ENCODE data around the gene IGFBP7.
A peak's percentile ranks its signal among the peaks of the same experiment; 100 is the strongest.
"Not testable (repeated sequence)": the region's sequence is repeated elsewhere in the genome, so short reads cannot be mapped to it uniquely, and the experiment has no call there.

The IGFBP7 gene

DNA sequence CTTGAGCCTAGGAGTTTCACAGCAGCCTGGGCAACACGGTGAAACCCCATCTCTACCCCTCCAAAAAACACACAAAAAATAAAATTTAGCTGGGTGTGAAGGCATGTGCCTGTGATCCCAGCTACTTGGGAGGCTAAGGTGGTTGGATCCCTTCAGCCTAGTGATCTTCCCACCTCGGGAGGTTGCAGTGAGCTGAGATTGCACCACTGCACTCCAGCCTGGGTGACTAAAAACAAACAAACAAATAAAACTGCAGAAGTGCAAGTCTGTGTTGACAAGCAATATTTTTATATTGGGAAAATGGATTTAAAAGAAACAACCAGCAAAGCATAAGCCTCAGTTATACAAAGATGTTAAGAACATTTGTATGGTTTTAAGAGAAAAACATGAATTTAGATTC, 46.1 kb downstream of the IGFBP7 start:
- ChIA-PET POLR2A (ENCODE audit: low non-redundant PET) (no interaction called here), CTCF (no interaction called here)
- TF ChIP-seq, protein P1, sequence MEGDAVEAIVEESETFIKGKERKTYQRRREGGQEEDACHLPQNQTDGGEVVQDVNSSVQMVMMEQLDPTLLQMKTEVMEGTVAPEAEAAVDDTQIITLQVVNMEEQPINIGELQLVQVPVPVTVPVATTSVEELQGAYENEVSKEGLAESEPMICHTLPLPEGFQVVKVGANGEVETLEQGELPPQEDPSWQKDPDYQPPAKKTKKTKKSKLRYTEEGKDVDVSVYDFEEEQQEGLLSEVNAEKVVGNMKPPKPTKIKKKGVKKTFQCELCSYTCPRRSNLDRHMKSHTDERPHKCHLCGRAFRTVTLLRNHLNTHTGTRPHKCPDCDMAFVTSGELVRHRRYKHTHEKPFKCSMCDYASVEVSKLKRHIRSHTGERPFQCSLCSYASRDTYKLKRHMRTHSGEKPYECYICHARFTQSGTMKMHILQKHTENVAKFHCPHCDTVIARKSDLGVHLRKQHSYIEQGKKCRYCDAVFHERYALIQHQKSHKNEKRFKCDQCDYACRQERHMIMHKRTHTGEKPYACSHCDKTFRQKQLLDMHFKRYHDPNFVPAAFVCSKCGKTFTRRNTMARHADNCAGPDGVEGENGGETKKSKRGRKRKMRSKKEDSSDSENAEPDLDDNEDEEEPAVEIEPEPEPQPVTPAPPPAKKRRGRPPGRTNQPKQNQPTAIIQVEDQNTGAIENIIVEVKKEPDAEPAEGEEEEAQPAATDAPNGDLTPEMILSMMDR (conservative IDR thresholded peaks at IDR 0.05; ENCODE audit: low read depth) = no peak
- no peak overlapping the region for H3K27ac ChIP-seq
- no peak for DNase-seq (ENCODE audit: low spot score)

DNA sequence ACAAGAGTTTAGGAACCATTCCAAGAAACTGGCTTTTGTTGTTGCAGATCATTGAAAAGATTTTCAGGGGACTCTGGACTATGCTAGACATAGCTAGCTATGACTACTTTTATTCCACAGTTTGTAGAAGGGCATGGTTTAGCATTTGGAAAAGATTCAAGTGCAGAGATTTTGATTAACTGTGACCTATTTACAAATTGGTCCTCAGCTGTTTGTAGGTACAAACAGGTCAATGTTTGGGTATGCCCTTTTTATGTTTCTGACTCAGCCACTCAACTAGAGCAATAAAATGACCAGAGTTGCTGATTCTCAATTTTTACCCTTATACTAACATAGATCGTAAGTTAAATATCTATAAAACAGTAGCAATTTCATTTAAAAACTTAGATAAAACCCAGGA, 46.7 kb downstream of the IGFBP7 start:
- no peak overlapping the region for H3K27ac ChIP-seq
- ChIA-PET CTCF (no interaction called here), POLR2A (ENCODE audit: low non-redundant PET) (interaction anchor here (0.6 kb wide), 1 partner anchor 18 kb away, joined by 3 read pairs; no protein-coding TSS in a partner anchor)
- TF ChIP-seq, protein P1 (conservative IDR thresholded peaks at IDR 0.05; ENCODE audit: low read depth) = no peak
- no peak for DNase-seq (ENCODE audit: low spot score)

DNA sequence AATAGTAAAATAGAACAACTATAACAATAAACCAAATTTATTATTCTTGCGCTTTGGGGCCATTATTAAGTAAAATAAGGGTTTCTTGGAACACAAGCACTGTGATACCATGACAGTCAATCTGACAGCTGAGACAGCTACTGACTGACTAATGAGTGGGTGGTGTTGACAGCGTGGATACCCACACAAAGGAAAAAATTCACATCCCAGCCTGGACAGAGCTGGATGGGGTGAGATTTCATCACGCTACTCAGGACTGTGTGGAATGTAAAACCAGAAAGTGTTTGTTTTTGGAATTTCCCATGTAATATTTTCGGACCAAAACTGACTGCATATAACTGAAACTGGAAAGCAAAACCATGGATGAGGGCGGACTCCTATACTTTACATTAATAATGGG, 48.8 kb downstream of the IGFBP7 start:
- no peak for DNase-seq (ENCODE audit: low spot score)
- CTCF ChIA-PET = no interaction called here
- TF ChIP-seq, protein P1 (conservative IDR thresholded peaks at IDR 0.05; ENCODE audit: low read depth) = no peak
- POLR2A ChIA-PET (ENCODE audit: low non-redundant PET) = no interaction called here
- no peak overlapping the region for H3K27ac ChIP-seq

DNA sequence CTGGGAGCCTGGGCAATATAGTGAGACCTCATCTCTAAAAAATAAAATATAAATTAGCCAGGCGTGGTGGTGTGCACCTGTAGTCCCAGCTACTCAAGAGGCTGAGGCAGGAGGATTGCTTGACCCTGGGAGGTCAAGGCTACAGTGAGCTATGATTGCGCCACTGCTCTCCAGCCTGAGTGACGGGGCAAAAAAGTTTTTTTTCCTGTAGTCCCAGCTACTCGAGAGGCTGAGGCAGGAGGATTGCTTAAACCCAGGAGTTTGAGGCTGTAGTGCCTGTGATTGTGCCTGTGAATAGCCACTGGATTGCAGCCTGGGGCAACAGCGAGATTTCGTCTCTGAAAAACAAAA, 49.5 kb downstream of the IGFBP7 start:
- H3K27ac ChIP-seq; POLR2A ChIA-PET (ENCODE audit: low non-redundant PET); CTCF ChIA-PET; DNase-seq (ENCODE audit: low spot score): not testable (repeated sequence)

DNA sequence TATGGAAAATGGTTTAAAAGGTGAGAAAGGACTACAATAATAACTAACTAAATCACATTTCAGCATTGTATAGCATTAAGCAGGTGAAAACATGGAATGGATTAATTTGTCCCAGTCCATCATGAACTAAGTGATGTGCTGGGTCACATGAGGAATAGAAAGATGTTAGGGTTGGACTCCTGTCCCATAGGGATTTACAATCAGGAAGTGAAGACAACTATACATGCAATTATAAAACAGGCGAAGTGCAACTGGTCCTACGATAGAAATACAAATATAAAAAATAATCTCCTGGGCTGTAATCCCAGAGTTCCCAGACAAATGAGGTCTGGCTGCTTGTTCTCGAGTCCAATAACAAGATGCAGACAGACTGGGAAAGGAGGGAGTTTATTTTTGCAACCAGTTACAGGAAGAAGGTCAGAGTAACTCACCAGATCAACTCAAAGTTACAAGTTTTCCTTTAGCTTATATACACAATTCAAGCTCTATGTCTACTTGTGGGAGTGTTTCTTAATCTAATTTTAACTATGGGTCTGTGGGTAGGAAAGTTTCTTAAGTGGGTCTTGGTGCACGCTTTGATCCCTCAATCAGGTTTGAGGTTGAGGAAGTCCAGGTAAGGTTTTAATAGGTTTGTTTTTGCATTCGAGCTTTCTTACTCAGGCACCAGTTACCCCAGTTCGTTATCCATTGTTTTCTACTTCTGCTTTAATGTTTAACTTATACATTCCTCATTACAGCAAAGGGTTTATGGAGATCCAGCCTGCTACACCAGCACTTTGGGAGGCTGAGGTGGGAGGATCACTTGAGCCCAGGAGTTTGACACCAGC, 50.1 kb downstream of the IGFBP7 start:
- CTCF ChIA-PET = no interaction called here
- DNase-seq (ENCODE audit: low spot score) = no peak
- no peak overlapping the region for H3K27ac ChIP-seq
- POLR2A ChIA-PET (ENCODE audit: low non-redundant PET) = no interaction called here
- TF ChIP-seq, protein P1 (conservative IDR thresholded peaks at IDR 0.05; ENCODE audit: low read depth) = no peak

DNA sequence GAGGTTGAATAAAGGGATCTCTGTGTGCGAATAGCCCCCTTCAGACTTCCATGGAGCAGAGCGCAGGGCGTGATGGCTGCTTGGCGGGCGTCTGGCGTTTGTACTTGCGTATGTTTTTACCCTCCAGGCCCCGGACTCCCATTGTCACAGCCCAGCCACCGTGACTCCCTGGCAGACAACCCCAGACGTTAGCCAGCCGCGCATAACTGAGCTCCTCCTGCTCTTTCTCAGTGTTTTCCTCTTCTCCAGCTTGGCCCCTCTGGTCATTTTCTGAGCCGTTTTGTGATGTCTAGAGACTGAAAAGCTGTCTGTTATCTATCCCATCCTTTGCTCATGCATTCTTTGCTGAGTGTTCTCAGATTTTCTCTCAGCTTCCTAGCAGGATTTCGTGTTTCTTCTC, 54.3 kb downstream of the IGFBP7 start:
- ChIA-PET POLR2A (ENCODE audit: low non-redundant PET) (no interaction called here), CTCF (no interaction called here)
- DNase-seq (ENCODE audit: low spot score) = no peak
- TF ChIP-seq, protein P1 (conservative IDR thresholded peaks at IDR 0.05; ENCODE audit: low read depth) = no peak
- H3K27ac ChIP-seq = peak overlapping the region; percentile 8; the same call in 1 of the 2 replicates

DNA sequence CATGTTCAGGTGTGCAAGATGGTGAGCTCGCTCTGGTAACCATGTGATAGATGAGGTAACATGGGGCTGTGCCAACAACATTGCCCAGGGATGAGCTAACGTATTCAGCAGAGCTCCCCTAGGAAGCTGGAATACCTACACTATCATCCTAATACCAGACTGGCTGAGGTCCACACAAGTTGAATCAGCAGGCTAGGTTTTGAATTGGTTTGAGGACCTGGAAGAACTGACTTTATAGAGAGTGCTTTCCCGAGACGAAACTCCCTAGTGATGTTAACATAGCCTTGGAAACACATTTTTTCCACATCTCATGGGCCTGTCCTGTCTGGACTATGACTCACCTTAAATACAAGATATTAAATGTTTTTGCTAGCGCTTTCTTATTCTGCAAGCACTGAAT, 56.7 kb downstream of the IGFBP7 start:
- ChIA-PET POLR2A (ENCODE audit: low non-redundant PET) (no interaction called here), CTCF (no interaction called here)
- TF ChIP-seq, protein P1 (conservative IDR thresholded peaks at IDR 0.05; ENCODE audit: low read depth) = no peak
- DNase-seq (ENCODE audit: low spot score) = peak; percentile 74
- peak overlapping the region; percentile 89 for H3K27ac ChIP-seq
